Kidney epithelial cell (primary cell): ENCODE measurements around the gene ILF2. TPM values are rescaled to one million over a fixed set of nuclear protein-coding genes. Genes with fewer than 3 reads are reported as not detected.

Experiments used
- DNase-seq: peaks from one replicate; pipeline ENCODE4 v3.0.0-alpha.2; 2010; ENCODE audit warnings: low read depth
- H3K27me3 ChIP-seq: 2 replicates; pipeline ENCODE4 v1.6.0; 2011; ENCODE audit warnings: low read length; ENCODE audit not compliant: control insufficient read depth, insufficient read depth
- H3K36me3 ChIP-seq: 2 replicates; pipeline ENCODE4 v1.5.1; 2011; ENCODE audit warnings: low read length; ENCODE audit not compliant: control insufficient read depth, insufficient read depth
- H3K4me3 ChIP-seq: 2 replicates; pipeline ENCODE4 v1.5.1; 2011; ENCODE audit warnings: low read depth, mild to moderate bottlenecking, control low read depth, low read length
- CTCF ChIP-seq: IDR thresholded peaks from 2 replicates; pipeline ENCODE4 v1.5.1; 2011; ENCODE audit warnings: mild to moderate bottlenecking, moderate library complexity, low read length, control low read depth, inconsistent platforms; ENCODE audit not compliant: insufficient read depth, poor library complexity, severe bottlenecking
- total RNA-seq: library from RNA; depleted of rRNA; stranded (reverse); fragments of >200 nt; gene quantifications from 2 replicates; pipeline ENCODE4 v1.2.3, GENCODE V29; 2015

Gene ILF2
- total RNA-seq, 1 donor from 2014 or later = 250 TPM

- Histone ChIP-seq H3K27me3 (no peaks in the 10 kb centered on the region), H3K36me3 (no peaks in the 10 kb centered on the region), H3K4me3 (no peak overlapping the region)
- no peak for DNase-seq
- no peak for TF ChIP-seq CTCF
Measured at GRCh38 chr1:153655333-153655732, 15.5 kb downstream of the ILF2 start.

GRCh38 chr1:153652805-153653500, 17.8 kb downstream of the ILF2 start:
- DNase-seq = peak; percentile 50

GRCh38 chr1:153651771-153652170, 19.0 kb downstream of the ILF2 start:
- Histone ChIP-seq H3K4me3 (no peak overlapping the region), H3K27me3 (no peaks in the 10 kb centered on the region), H3K36me3 (no peaks in the 10 kb centered on the region)
- no peak for TF ChIP-seq CTCF
- no peak for DNase-seq

More at GRCh38 chr1:153652805-153653500, 17.8 kb downstream of the ILF2 start:
- no peaks in the 10 kb centered on the region for H3K27me3 ChIP-seq
- TF ChIP-seq CTCF = no peak
- no peaks in the 10 kb centered on the region for H3K36me3 ChIP-seq
- no peak overlapping the region for H3K4me3 ChIP-seq

- H3K36me3 ChIP-seq = no peaks in the 10 kb centered on the region
- no peak for DNase-seq
- H3K4me3 ChIP-seq = no peak overlapping the region
- no peaks in the 10 kb centered on the region for H3K27me3 ChIP-seq
- no peak for TF ChIP-seq CTCF
Measured at GRCh38 chr1:153649863-153650235, 20.9 kb downstream of the ILF2 start.

GRCh38 chr1:153649137-153649862, 21.5 kb downstream of the ILF2 start:
- no peak for DNase-seq
- no peaks in the 10 kb centered on the region for H3K27me3 ChIP-seq
- H3K4me3 ChIP-seq = no peak overlapping the region
- no peak for TF ChIP-seq CTCF
- no peaks in the 10 kb centered on the region for H3K36me3 ChIP-seq
